ENCODE measurements around the gene GTF3A. TPM values are rescaled to one million over a fixed set of nuclear protein-coding genes. Genes with fewer than 3 reads are reported as not detected.

Gene GTF3A
- total and polyA plus RNA-seq, 2 experiments from 2014 or later = 109 to 190 TPM

DNA sequence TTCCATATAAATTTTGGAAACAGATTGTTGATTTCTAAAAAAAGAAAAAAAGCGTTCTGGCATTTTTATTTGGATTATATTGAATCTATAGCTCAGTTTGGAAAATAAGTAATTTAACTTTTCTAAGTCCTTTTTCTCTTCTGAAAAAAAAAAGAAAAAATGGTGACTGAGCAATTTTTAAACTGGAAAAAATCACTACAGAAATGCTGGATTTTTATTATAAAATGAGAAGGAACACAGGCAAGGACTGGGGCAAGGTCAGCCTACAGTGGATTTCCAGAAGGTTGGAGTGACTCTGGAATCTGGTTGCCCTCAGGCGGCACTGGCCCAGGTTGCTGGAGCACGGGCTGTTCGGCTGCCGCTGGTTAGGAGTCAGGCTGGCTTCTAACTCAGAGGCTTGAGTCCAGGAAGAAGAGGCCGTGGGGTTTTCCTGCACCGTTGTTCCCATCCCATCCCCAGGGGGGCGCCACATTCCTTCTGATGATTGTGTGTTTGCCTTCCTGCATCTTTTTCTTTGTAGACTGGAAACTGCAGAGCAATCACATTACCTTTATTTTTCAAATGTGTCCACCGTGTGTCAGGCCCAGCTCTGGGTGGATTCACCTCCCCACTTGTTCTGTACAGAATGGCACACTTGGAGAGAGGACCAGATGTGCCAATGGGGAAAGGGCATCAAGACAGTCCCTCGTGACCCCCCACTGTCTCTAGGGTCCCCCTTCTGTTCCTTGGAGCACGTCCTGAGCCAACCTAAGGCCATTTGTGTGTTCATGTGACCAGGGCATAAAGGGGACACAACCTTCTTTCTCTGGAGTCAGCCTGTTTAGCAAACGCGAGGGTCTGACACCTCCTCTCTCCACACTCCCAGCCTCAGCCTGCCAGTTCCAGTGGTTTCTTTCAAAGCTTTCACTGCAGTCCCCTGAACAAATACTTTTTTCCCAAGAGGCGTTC is 44.5 kb upstream of the GTF3A start:
- Mint-ChIP-seq H3K9me3 (no peaks in the 10 kb centered on the region), H3K27ac (no peak overlapping the region), H3K27me3 (ENCODE audit: insufficient read depth, low read depth, poor library complexity) (peaks cover 12% of the 10 kb centered on the region), H3K4me3 (no peak overlapping the region), H3K36me3 (ENCODE audit: low read depth) (no peaks in the 10 kb centered on the region), H3K4me1 (peaks cover 19% of the 10 kb centered on the region; the same call in 2 of the 3 replicates)
- Histone ChIP-seq H3K27me3 (ENCODE audit: insufficient read depth) (no peaks in the 10 kb centered on the region), H3K79me2 (replicated peaks; ENCODE audit: insufficient read depth) (no peaks in the 10 kb centered on the region), H3K4me2 (no peak overlapping the region), H3K4me3 (no peak overlapping the region), H4K20me1 (replicated peaks; ENCODE audit: insufficient read depth) (no peaks in the 10 kb centered on the region), H3K9me2 (ENCODE audit: insufficient read depth) (no peaks in the 10 kb centered on the region), H3F3A (replicated peaks; ENCODE audit: low read depth) (no peaks in the 10 kb centered on the region), H2AFZ (peak overlapping the region; percentile 83), H3K27ac (ENCODE audit: low read depth) (no peak overlapping the region), H3K36me3 (ENCODE audit: insufficient read depth) (no peaks in the 10 kb centered on the region), H3K4me1 (ENCODE audit: insufficient read depth) (peaks cover 21% of the 10 kb centered on the region)
- no peak for TF ChIP-seq EZH2phosphoT487 (IDR thresholded peaks at IDR 0.05; ENCODE audit: unreplicated experiment)
- TF ChIP-seq, protein P1, sequence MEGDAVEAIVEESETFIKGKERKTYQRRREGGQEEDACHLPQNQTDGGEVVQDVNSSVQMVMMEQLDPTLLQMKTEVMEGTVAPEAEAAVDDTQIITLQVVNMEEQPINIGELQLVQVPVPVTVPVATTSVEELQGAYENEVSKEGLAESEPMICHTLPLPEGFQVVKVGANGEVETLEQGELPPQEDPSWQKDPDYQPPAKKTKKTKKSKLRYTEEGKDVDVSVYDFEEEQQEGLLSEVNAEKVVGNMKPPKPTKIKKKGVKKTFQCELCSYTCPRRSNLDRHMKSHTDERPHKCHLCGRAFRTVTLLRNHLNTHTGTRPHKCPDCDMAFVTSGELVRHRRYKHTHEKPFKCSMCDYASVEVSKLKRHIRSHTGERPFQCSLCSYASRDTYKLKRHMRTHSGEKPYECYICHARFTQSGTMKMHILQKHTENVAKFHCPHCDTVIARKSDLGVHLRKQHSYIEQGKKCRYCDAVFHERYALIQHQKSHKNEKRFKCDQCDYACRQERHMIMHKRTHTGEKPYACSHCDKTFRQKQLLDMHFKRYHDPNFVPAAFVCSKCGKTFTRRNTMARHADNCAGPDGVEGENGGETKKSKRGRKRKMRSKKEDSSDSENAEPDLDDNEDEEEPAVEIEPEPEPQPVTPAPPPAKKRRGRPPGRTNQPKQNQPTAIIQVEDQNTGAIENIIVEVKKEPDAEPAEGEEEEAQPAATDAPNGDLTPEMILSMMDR (conservative IDR thresholded peaks at IDR 0.05; ENCODE audit: low read depth in 2 of 2) = peak; percentile 90 to 91
- peak; percentile 84 for ATAC-seq
- DNase-seq (ENCODE audit: low spot score) = peak; percentile 91

DNA sequence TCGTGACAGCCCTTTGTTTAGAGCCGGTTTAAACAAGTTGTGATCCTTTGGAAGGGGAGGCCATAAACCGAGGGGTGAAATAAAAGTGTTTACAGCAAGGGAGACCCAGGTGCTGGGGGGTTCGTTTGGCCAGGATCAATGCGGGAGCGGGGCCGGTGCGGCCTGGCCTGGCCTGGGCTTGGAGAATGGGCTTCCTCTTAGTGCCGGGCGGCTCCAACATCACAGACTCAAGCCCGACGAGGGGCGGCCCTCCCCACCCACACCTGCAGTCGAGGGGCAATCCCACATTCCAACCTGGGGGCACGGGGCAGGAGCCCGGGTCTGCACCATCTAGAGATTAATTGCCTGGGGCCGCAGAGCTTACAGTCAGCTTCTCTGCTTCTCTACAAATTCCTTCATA is 42.8 kb upstream of the GTF3A start:
- Mint-ChIP-seq H3K4me1 (peaks cover 23% of the 10 kb centered on the region), H3K36me3 (ENCODE audit: low read depth) (no peaks in the 10 kb centered on the region), H3K4me3 (no peak overlapping the region), H3K9me3 (no peaks in the 10 kb centered on the region), H3K27ac (no peak overlapping the region), H3K27me3 (ENCODE audit: insufficient read depth, low read depth, poor library complexity) (peaks cover 16% of the 10 kb centered on the region)
- Histone ChIP-seq H3K4me3 (no peak overlapping the region), H3K27me3 (ENCODE audit: insufficient read depth) (no peaks in the 10 kb centered on the region), H3K79me2 (replicated peaks; ENCODE audit: insufficient read depth) (no peaks in the 10 kb centered on the region), H3K4me1 (ENCODE audit: insufficient read depth) (peaks cover 21% of the 10 kb centered on the region), H3K4me2 (no peak overlapping the region), H3F3A (replicated peaks; ENCODE audit: low read depth) (no peaks in the 10 kb centered on the region), H2AFZ (peak overlapping the region; percentile 76), H3K27ac (ENCODE audit: low read depth) (no peak overlapping the region), H3K36me3 (ENCODE audit: insufficient read depth) (no peaks in the 10 kb centered on the region), H4K20me1 (replicated peaks; ENCODE audit: insufficient read depth) (no peaks in the 10 kb centered on the region), H3K9me2 (ENCODE audit: insufficient read depth) (no peaks in the 10 kb centered on the region)
- no peak for TF ChIP-seq ZNF114 (CRISPR knock-in tag; IDR thresholded peaks at IDR 0.05)
- no peak for TF ChIP-seq POLR2AphosphoS5 (IDR thresholded peaks at IDR 0.05; ENCODE audit: low read depth)
- no peak for TF ChIP-seq ZNF331 (CRISPR knock-in tag; IDR thresholded peaks at IDR 0.05; ENCODE audit: low read depth)
- TF ChIP-seq STAT1 (IDR thresholded peaks at IDR 0.05; ENCODE audit: unreplicated experiment) = no peak
- TF ChIP-seq NANOG (IDR thresholded peaks at IDR 0.05; ENCODE audit: borderline replicate concordance) = no peak
- TF ChIP-seq CREB1 (CRISPR knock-in tag; IDR thresholded peaks at IDR 0.05; ENCODE audit: low read depth) = no peak
- no peak for TF ChIP-seq JUNB (IDR thresholded peaks at IDR 0.05; ENCODE audit: unreplicated experiment)
- ATAC-seq = no peak; the same call in 2 of the 3 replicates
- peak; percentile 21 for DNase-seq (ENCODE audit: low spot score)

Data from GM23338 (cell line).